ENCODE results near the gene ZNF750. TPM values are rescaled to one million over a fixed set of nuclear protein-coding genes. Genes with fewer than 3 reads are reported as not detected.
A peak's percentile ranks its signal among the peaks of the same experiment; 100 is the strongest.

ZNF750 gene
- 0.05 TPM in 1 of 2 replicates, not detected in the other for total RNA-seq

DNA sequence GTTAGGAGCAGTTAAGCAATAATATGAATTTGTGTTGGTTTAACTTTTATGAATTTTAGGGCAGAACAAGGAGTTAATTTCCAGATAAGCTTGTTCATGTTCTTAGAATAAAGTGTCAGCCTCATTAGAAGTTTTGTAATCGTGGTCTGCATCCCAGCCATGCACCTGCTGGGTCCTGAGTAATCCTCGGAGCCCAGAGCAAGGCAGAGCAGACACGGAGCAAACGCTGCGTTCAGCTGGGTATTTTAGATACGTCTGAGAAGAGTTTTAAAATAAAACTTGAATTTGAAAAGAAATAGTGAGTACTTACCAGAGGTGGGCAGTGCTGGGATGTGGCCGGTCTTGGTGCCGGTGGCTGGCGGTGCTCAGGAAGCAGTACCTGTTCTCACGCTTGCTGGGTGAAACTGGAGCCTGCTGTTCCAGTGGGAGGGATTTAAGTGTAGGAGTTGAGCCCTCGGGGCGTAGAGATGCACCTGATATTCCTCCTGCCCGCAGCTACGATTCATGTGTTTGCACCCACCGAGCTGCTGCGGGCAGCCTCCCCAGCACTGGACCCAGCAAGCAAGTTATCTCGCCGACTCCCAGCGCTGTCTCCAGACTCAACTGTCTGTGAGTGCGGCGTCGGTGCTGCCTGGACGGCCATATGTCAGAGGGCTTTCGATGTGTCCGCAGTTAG, at the start of gene ZNF750:
TSS of gene ZNF750 (minus strand) at position 406 of the 676 bp plus-strand sequence. CDS start 7,568 bp downstream, outside the sequence.
- DNase-seq, result no peak

- no peak for DNase-seq
Measured at GRCh38 chr17:82888583-82889495, 49.0 kb upstream of the ZNF750 start.

DNA sequence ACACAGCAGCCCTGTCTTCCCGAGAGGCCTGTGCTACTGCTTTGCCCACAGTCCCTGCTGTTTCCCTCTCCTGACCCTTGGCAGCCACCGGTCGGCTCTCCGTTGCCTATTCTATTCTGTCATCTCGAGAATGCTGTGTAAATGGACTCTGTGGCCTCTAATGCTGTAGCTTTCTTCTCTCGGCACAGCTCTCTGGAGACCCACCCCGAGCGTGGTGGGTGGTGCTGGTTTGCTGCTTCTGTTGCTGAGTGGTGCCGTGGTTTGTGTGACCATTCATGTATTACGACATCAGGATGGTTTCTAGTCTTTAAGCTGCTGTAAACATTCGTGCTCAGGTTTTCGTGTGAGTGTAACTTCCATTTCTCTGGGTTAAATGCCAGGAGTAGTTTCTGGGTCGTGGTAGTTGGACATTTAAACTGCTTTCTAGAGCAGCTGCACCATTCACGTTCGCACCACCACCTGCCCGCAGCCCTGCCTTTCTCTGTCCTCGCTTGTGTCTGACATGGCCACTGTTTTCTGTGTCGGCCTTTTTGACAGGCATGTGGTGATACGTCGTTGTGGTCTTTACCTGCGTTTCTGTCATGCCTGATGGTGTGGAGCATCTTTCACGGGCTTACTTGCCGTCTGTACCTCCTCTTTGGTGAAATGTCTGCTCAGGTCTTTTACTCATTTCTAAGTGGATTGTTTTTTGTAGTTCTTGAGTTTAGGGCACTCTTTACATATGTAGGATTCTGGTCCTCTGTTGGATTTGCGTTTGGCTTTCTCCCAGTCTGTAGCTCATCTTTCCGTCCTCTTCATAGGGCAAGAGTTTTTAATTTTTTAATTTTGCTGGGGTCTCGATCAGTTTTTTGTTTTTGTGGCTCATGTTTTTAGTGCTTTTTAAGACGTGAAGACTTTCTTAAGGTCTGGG, 47.7 kb upstream of the ZNF750 start:
- no peak for DNase-seq

- no peak for DNase-seq
Measured at GRCh38 chr17:82884970-82885353, 45.1 kb upstream of the ZNF750 start.

DNA sequence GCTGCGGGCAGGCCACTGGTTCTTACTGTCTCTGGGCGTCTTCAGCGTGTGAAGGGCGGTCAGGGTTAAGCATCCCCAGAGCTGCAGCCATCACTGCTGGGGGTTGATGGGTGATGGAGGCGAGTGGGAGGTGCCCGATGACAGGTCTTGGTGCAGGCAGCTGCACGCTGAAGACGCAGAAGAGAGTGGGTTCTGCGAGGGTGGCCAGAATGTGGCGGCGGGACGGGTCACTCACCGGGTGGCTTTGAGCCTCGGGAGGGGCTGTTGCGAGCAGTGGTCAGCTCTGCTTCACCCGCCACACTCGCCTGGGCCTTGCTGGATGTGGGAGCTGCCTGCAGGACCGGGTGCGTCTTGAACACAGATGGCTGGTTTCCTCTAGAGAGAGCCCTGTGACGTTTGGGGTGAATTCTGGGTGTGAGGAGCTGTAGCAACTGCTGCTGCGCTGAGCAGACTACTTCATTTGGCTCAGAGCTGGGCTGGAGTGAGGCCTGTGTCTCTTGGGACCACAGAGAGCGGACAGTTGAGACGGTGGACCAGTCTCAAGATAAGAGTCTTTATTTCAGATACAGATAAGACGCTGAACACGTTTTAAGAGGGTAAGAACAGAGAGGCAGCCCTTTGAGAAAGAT, 44.6 kb upstream of the ZNF750 start:
- DNase-seq, result no peak

GRCh38 chr17:82883419-82884031, 43.7 kb upstream of the ZNF750 start:
- DNase-seq, result no peak

DNA sequence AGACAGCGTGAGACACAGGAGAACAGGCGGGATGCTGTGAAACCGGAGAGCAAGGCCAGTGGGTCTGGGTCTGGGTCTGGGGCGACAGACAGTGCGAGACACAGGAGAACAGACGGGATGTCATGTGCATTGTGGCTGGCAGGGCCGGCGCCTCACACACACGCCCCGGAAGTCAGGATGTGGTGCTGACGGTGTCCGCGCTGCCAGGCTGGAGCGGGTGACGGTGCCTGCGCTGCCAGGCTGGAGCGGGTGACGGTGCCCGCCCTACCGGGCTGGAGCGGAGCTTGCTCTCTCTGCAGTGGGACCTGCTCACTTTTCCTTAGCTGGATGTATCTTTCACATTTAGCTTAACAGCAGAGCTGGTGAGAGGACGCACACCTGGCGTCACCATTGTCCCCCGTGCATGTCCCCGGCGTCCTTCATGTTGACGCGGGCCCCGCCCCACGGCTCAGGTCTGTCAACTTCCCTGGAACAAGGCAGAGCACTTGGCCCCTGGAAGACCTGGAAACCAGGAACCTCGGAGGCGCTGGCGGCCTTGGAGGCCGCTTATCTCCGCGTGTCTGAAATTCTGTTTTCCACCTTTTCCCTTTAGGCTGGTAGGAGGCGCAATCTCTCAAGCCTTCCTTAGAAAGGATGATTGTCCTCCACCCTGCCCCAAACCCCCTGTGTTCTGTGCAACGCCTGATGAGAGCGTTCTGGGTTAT, 43.0 kb upstream of the ZNF750 start:
- no peak for DNase-seq

GRCh38 chr17:82881900-82882714, 42.3 kb upstream of the ZNF750 start:
- DNase-seq, result no peak

GRCh38 chr17:82881324-82881823, 41.6 kb upstream of the ZNF750 start:
- no peak for DNase-seq

DNA sequence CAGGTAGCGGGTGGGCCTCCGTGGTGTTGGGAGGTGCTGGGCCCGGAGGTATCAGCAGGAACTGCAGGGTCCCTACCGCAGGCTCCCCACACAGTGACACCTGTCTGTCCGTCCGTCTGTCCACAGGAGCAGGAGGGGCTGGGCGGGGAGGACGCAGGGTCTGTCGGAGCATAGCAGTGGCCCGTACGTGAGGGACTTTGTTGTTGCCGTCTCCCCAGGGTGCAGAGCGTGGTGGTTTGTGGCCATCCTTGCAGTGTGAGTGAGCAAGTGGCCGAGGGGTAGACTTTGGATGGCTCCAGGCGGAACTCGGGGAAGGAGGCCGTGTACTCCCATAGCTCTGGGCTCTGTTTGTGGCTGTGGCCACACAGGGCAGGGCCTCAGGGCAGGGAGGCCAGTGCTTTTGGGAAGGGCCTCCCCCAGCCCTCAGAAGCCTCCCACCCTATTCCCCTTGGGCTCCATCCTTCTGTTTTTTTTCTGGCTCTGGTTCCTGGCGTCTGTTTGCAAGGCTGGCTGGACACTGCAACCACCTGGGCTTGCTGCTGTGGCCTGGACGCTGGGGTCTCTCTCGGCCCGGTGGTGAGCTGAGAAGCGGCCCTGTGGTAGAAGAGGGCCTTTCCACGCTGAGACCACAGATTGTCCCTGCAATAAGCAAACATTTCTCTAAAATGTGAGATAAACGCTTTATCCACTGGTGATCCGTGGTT, 41.0 kb upstream of the ZNF750 start:
- no peak for DNase-seq

- no peak for DNase-seq
Measured at GRCh38 chr17:82879241-82879640, 39.4 kb upstream of the ZNF750 start.

GRCh38 chr17:82878527-82878926, 38.7 kb upstream of the ZNF750 start:
- DNase-seq, result no peak

DNA sequence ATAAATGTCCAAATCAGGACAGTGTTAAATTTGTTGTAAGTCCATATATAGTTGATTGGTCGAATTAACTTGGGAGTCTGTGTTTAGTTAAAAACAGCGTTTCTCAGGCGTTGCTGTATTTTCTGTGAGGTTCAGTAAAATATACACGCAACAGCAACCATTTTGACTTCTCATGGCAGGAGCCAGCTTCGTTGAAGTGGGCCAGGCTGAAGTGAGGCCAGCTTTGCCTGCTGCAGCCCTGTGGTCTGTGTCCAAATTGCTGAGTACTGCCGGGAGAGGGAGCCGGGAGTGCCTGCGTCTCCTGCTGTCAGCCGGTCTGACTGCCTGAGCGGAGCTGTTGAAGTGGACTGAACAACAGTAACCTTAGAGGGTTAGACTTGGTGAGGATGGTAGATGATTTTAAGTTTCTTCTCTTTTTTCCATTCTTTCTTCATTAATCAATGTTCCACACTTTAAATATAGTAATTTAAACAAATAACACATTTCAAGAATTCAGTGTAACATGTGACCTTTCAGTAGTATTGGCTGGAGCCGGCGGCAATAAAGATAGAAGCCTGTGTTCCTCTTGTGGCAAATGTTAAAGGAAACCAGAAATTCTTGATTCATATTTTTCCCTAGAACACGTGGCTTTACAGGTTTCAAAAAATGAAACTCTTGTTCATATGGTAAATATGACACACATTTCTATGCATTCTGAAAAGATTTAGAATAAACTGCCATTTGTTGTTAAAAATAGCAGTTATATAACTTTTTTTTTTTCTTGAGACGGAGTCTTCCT, 37.0 kb upstream of the ZNF750 start:
- DNase-seq, result peak; percentile 85

GRCh38 chr17:82876149-82876548, 36.3 kb upstream of the ZNF750 start:
- peak; percentile 84 for DNase-seq

DNA sequence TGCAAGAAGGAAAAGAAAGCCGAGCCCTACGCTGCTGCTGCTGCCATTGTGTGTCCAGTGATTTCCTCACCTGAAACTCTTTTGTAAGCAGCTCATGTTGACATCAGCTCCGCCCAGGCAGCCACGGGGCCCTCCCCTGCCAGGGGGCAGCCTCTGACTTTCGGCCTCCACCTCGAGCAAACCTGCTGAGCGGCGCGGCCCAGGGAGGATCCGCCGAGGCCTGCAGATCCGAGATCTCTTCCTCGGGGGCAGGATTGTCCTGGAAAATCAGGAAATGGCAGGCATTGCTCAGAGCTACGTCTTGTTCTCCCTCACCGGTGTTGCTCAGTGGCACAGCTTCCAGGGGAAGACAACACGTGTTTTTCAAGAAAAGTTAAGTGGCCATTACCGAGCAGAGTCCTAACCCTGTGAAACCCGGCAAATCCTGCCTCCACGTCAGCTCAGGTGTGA, 35.6 kb upstream of the ZNF750 start:
- peak; percentile 53 for DNase-seq

DNA sequence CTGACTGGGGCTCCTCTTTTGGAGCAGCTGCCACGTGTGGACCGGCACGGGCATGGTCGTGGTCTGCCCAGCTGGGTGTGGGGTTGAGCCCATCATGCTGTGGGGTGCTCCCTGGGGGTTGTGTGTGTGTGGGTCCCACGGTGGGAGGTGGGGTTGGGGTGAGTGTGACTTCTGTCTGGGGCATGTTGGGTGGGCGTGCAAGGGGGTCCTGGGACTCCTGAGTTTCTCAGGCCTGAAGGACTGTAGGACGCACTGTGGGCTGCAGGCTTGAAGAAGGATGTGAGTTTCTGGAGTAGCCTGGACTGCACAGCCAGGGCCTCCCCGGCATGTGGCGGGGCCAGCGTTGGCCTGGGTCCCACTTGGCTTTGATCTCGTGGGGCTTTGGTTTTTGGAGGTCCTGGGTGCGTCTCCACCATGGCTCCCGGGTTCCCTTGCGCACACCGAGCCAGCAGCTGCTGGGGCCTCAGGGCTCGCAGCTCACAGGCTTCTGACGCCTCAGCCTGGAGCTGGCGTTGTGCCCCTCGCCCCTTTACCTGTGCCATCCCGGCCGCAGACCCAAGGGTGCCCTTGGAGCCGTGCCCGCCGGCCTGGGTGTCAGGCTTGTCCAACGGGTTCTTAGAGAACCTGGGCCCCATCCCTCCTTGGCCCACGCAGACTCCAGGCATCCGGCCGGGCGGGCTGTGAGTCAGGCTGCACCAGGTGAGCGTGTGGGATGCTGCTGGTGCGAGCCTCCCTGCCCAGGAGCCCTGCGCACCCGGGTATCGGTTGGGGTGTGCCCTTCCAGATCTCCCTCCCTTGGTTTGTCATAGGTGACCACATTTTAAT, 34.4 kb upstream of the ZNF750 start:
- no peak for DNase-seq

GRCh38 chr17:82873521-82873920, 33.7 kb upstream of the ZNF750 start:
- DNase-seq, result no peak
